Stimulated activated CD8-positive, alpha-beta memory T cell treated with anti-CD3 and anti-CD28 coated beads, Interleukin-15, amount 100 ng/mL, for 24 hours (primary cell): ENCODE data around the gene PCDHGA4.
"Not testable (repeated sequence)": the region's sequence is repeated elsewhere in the genome, so short reads cannot be mapped to it uniquely, and the experiment has no call there.

ENCODE experiments used
- DNase-seq: peaks from one replicate; pipeline ENCODE4 v3.0.0-alpha.2; 2020; ENCODE audit warnings: low read depth

The PCDHGA4 gene

GRCh38 chr5:141384471-141385267 is 29.8 kb downstream of the PCDHGA4 start:
- no peak for DNase-seq

DNA sequence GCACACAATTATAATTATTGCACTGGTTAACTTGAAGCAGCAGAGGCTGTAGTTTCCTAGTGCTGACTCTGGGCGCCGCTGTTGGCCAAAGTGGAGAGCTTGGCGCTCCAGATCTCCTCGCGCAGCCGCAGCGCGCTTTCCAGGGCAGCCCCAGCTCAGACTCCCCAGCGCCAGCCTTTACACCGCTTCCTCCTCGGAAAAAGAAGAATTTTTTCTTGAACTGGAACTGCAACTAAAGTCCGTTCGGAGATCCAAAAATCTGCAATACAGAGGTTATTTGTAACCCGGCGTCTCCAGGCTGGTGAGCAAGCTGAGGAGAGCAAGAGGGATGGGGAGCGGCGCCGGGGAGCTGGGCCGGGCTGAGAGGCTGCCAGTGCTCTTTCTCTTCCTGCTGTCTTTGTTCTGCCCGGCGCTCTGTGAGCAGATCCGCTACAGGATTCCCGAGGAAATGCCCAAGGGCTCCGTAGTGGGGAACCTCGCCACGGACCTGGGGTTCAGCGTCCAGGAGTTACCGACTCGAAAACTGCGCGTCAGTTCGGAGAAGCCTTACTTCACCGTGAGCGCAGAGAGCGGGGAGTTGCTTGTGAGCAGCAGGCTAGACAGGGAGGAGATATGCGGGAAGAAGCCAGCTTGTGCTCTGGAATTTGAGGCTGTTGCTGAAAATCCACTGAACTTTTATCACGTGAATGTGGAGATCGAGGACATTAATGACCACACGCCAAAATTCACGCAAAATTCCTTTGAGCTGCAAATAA is 32.9 kb downstream of the PCDHGA4 start, which contains the start of gene PCDHGB4:
TSS of gene PCDHGB4 (plus strand) at position 142 of the 755 bp plus-strand sequence. CDS start at position 329, 187 bp downstream.
- DNase-seq: not testable (repeated sequence)

DNA sequence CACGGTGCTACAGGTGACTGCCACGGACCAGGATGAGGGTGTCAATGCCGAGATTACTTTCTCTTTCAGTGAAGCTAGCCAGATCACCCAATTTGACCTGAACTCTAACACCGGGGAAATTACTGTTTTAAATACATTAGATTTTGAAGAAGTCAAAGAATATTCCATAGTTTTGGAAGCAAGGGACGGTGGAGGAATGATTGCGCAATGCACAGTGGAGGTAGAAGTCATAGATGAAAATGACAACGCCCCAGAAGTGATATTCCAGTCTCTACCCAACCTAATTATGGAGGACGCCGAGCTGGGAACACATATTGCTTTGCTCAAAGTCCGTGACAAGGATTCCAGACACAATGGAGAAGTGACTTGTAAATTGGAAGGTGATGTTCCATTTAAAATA is 33.8 kb downstream of the PCDHGA4 start:
- no peak for DNase-seq

- no peak for DNase-seq
These were observed 34.6 kb downstream of the PCDHGA4 start for GRCh38 chr5:141389153-141390042.

GRCh38 chr5:141392429-141393198 is 37.8 kb downstream of the PCDHGA4 start, which contains the start of gene PCDHGA8:
Gene PCDHGA8, plus strand, starts transcription at chr5:141392633. Its CDS starts 181 bp downstream, at chr5:141392814.
- DNase-seq: no peak

- no peak for DNase-seq
These were observed 38.4 kb downstream of the PCDHGA4 start for GRCh38 chr5:141393267-141393666.

DNA sequence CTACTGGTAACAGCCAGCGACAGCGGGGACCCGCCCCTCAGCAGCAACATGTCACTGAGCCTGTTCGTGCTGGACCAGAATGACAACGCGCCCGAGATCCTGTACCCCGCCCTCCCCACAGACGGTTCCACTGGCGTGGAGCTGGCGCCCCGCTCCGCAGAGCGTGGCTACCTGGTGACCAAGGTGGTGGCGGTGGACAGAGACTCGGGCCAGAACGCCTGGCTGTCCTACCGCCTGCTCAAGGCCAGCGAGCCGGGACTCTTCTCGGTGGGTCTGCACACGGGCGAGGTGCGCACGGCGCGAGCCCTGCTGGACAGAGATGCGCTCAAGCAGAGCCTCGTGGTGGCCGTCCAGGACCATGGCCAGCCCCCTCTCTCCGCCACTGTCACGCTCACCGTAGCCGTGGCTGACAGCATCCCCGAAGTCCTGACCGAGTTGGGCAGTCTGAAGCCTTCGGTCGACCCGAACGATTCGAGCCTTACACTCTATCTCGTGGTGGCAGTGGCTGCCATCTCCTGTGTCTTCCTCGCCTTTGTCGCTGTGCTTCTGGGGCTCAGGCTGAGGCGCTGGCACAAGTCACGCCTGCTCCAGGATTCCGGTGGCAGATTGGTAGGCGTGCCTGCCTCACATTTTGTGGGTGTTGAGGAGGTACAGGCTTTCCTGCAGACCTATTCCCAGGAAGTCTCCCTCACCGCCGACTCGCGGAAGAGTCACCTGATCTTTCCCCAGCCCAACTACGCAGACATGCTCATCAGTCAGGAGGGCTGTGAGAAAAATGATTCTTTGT is 39.8 kb downstream of the PCDHGA4 start:
- DNase-seq: not testable (repeated sequence)

GRCh38 chr5:141397756-141398551 is 43.1 kb downstream of the PCDHGA4 start, which contains the start of gene PCDHGB5:
Gene PCDHGB5, plus strand, starts transcription at chr5:141397947. Its CDS starts 181 bp downstream, at chr5:141398128.
- DNase-seq: not testable (repeated sequence)

- DNase-seq: no peak
These were observed 43.8 kb downstream of the PCDHGA4 start for GRCh38 chr5:141398608-141399007.

DNA sequence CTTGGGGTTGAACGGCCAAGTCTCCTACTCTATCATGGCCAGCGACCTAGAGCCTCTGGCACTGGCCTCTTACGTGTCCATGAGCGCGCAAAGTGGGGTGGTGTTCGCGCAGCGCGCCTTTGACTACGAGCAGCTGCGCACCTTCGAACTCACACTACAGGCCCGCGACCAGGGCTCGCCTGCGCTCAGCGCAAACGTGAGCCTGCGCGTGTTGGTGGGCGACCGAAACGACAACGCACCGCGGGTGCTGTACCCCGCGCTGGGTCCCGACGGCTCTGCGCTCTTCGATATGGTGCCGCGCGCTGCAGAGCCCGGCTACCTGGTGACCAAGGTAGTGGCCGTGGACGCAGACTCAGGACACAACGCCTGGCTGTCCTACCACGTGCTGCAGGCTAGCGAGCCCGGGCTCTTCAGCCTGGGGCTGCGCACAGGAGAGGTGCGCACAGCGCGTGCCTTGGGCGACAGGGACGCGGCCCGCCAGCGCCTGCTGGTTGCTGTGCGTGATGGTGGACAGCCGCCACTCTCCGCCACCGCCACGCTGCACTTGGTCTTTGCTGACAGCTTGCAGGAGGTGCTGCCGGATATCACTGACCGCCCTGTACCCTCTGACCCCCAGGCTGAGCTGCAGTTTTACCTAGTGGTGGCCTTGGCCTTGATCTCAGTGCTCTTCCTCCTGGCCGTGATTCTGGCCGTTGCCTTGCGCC is 44.9 kb downstream of the PCDHGA4 start:
- DNase-seq: no peak

DNA sequence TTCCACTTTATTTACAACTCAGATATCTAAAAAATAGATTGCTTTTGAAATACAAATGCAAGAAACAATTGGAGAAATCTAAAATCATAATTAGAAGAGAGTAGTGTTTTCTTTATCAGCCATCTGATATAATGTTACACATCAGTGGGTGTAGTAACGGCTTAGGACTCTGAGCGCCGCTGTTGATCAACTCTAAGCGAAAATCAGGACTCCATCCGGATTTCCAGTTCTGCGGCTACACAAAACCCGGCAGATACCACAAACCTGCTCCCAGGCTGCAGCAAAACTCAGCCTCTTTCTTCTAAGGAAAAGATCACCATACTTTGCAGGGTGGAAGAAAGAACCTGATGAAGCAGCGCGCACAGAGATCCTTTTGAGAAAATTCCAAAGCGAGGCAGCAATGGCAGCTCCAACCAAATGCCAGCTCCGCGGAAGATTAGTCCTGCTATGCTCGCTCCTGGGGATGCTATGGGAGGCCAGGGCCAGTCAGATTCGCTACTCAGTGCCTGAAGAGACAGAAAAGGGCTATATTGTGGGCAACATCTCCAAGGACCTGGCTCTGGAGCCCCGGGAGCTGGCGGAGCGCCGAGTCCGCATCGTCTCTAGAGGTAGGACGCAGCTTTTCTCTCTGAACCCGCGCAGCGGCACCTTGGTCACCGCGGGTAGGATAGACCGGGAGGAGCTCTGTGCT is 47.9 kb downstream of the PCDHGA4 start, which contains the start of gene PCDHGA9:
TSS of gene PCDHGA9 (plus strand) at position 226 of the 691 bp plus-strand sequence. CDS start at position 401, 175 bp downstream.
- DNase-seq: no peak

DNA sequence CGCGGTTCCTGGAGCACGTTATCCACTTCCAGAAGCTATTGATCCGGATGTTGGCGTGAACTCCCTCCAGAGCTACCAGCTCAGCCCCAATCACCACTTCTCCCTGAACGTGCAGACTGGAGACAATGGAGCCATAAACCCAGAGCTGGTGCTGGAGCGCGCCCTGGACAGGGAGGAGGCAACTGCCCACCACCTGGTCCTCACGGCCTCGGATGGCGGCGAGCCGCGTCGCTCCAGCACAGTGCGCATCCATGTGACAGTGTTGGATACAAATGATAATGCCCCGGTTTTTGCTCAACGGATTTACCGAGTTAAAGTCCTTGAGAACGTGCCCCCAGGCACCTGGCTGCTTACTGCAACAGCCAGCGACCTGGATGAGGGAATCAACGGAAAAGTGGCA is 48.6 kb downstream of the PCDHGA4 start:
- no peak for DNase-seq
